Measurements from ENCODE around the gene SLC30A4. TPM values are rescaled to one million over a fixed set of nuclear protein-coding genes. Genes with fewer than 3 reads are reported as not detected.
A peak's percentile ranks its signal among the peaks of the same experiment; 100 is the strongest.

Gene SLC30A4
- polyA plus RNA-seq, 3 donors, result 0.05 to 0.21 (median 0.17) TPM

- Histone ChIP-seq H3K9me3 (replicated peaks in 1 of 2; ENCODE audit: control insufficient read depth in 1 of 2, insufficient read depth in 1 of 2, low read length in 2 of 2) (no peaks in the 10 kb centered on the region), H2AFZ (ENCODE audit: insufficient read depth, low read depth, low read length, poor library complexity, severe bottlenecking) (no peak overlapping the region), H3K4me2 (replicated peaks; ENCODE audit: extremely low read depth, low read length, poor library complexity, severe bottlenecking) (no peak overlapping the region), H3K27ac (ENCODE audit: low read depth in 1 of 2, low read length in 2 of 2) (no peak overlapping the region), H3K4me1 (ENCODE audit: control insufficient read depth in 1 of 2, insufficient read depth in 2 of 2, low read length in 2 of 2) (peaks cover 0 to 1% of the 10 kb centered on the region in 2 donors), H3K36me3 (replicated peaks in 1 of 2; ENCODE audit: control insufficient read depth in 1 of 2, insufficient read depth in 2 of 2, low read length in 2 of 2) (no peaks in the 10 kb centered on the region), H3K9ac (ENCODE audit: insufficient read depth, low read length, poor library complexity, severe bottlenecking) (no peak overlapping the region), H3K79me2 (ENCODE audit: insufficient read depth, low read length) (no peaks in the 10 kb centered on the region), H4K20me1 (ENCODE audit: insufficient read depth, low read length) (no peaks in the 10 kb centered on the region), H3K27me3 (ENCODE audit: control insufficient read depth in 2 of 2, insufficient read depth in 2 of 2, low read length in 2 of 2) (no peaks in the 10 kb centered on the region), H3K4me3 (replicated peaks in 1 of 3; ENCODE audit: low read depth in 2 of 3, low read length in 3 of 3) (no peak overlapping the region)
- intact Hi-C loops (cut with micrococcal nuclease), result no loop called here
- peaks cover 2 to 7% (median 4%) of the 10 kb centered on the region in 3 donors for H3K27me3 Mint-ChIP-seq (ENCODE audit: low read depth in 3 of 3)
- peaks cover 0 to 3% of the 10 kb centered on the region in 2 donors for H3K36me3 Mint-ChIP-seq
- no peak for DNase-seq
- no peak overlapping the region for H3K4me3 Mint-ChIP-seq
- peaks cover 0 to 2% (median 0%) of the 10 kb centered on the region in 7 donors for H3K9me3 Mint-ChIP-seq
- H3K27ac Mint-ChIP-seq, result no peak overlapping the region
- TF ChIP-seq CTCF (IDR thresholded peaks at IDR 0.05), result no peak
- WGBS (ENCODE audit: insufficient coverage), result 96% methylated on average over 4 of the region's 5 CpGs
- H3K4me1 Mint-ChIP-seq, result peaks cover 4% of the 10 kb centered on the region
Observed at GRCh38 chr15:45439521-45440260, 82.9 kb downstream of the SLC30A4 start.

DNA sequence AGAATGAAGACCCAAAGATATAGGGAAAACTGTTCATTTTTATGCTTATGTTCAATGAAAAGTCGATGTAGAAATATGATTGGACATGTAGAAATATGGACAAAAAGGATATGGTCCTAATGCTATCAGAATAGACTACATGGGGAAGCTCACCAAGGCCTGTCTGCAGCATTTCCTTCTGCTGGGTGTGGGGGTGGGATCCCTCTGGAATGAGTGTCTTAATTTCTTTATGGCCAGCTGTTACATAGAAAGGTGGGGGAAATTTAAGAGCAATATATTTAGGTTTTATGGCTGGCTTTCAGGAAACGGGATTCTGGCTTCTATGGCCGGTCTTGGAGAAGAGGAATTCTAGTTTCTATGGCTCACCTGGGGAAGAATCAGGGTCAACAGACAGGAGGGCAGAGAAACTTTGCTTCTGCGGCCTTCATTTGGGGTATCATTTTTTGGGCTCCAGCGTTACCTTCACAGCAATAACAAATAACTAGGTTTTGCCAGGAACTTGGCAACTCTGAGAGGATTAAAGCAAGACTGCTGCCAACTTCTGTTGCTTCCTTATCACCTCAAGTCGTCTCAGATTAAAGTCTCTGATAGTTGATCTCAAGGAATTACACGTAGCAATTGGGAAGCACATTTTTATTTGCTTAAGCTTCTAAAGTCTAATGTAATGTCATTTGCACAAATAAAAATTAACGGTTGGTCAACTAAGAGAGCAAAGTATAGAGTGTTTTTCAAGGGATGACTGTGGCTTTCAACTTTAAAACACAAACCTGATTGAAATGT, 87.2 kb downstream of the SLC30A4 start:
- peaks cover 7% of the 10 kb centered on the region for H3K4me1 Mint-ChIP-seq
- intact Hi-C loops (cut with micrococcal nuclease), result no loop called here
- Histone ChIP-seq H3K36me3 (replicated peaks in 1 of 2; ENCODE audit: control insufficient read depth in 1 of 2, insufficient read depth in 2 of 2, low read length in 2 of 2) (no peaks in the 10 kb centered on the region), H4K20me1 (ENCODE audit: insufficient read depth, low read length) (no peaks in the 10 kb centered on the region), H2AFZ (ENCODE audit: insufficient read depth, low read depth, low read length, poor library complexity, severe bottlenecking) (no peak overlapping the region), H3K79me2 (ENCODE audit: insufficient read depth, low read length) (no peaks in the 10 kb centered on the region), H3K4me3 (replicated peaks in 1 of 3; ENCODE audit: low read depth in 2 of 3, low read length in 3 of 3) (no peak overlapping the region), H3K4me1 (ENCODE audit: control insufficient read depth in 1 of 2, insufficient read depth in 2 of 2, low read length in 2 of 2) (peaks cover 4 to 6% of the 10 kb centered on the region in 2 donors), H3K27me3 (ENCODE audit: control insufficient read depth in 2 of 2, insufficient read depth in 2 of 2, low read length in 2 of 2) (peaks cover 6 to 28% of the 10 kb centered on the region in 2 donors), H3K9ac (ENCODE audit: insufficient read depth, low read length, poor library complexity, severe bottlenecking) (no peak overlapping the region), H3K9me3 (replicated peaks in 1 of 2; ENCODE audit: control insufficient read depth in 1 of 2, insufficient read depth in 1 of 2, low read length in 2 of 2) (no peaks in the 10 kb centered on the region), H3K27ac (ENCODE audit: low read depth in 1 of 2, low read length in 2 of 2) (no peak overlapping the region), H3K4me2 (replicated peaks; ENCODE audit: extremely low read depth, low read length, poor library complexity, severe bottlenecking) (no peak overlapping the region)
- 92% methylated on average over 4 of the region's 8 CpGs for WGBS (ENCODE audit: insufficient coverage)
- no peak for DNase-seq
- no peak overlapping the region for H3K4me3 Mint-ChIP-seq
- H3K27ac Mint-ChIP-seq, result peak overlapping the region in 1 of 7 donors; percentile 24
- peaks cover 28 to 37% (median 35%) of the 10 kb centered on the region in 3 donors for H3K27me3 Mint-ChIP-seq (ENCODE audit: low read depth in 3 of 3)
- peaks cover 0 to 11% of the 10 kb centered on the region in 2 donors for H3K36me3 Mint-ChIP-seq
- no peak for TF ChIP-seq CTCF (IDR thresholded peaks at IDR 0.05)
- peaks cover 0 to 2% (median 0%) of the 10 kb centered on the region in 7 donors for H3K9me3 Mint-ChIP-seq
